ENCODE measurements around the gene CIT.
A peak's percentile ranks its signal among the peaks of the same experiment; 100 is the strongest.

Gene CIT

GRCh38 chr12:119666900-119667576 lies 210.1 kb downstream of the CIT start:
- peak overlapping the region; percentile 99 for H3K4me3 ChIP-seq (ENCODE audit: low read depth, low read length)
- no peak for TF ChIP-seq CTCF (IDR thresholded peaks at IDR 0.05; ENCODE audit: low read depth, low read length)

- TF ChIP-seq CTCF (IDR thresholded peaks at IDR 0.05; ENCODE audit: low read depth, low read length), result no peak
- H3K4me3 ChIP-seq (ENCODE audit: low read depth, low read length), result no peak overlapping the region
These were observed 210.8 kb downstream of the CIT start for GRCh38 chr12:119666226-119666795.

GRCh38 chr12:119665164-119665929 lies 211.8 kb downstream of the CIT start:
- H3K4me3 ChIP-seq (ENCODE audit: low read depth, low read length), result no peak overlapping the region
- no peak for TF ChIP-seq CTCF (IDR thresholded peaks at IDR 0.05; ENCODE audit: low read depth, low read length)

- H3K4me3 ChIP-seq (ENCODE audit: low read depth, low read length), result no peak overlapping the region
- TF ChIP-seq CTCF (IDR thresholded peaks at IDR 0.05; ENCODE audit: low read depth, low read length), result no peak
These were observed 212.5 kb downstream of the CIT start for GRCh38 chr12:119664642-119665041.

- no peak for TF ChIP-seq CTCF (IDR thresholded peaks at IDR 0.05; ENCODE audit: low read depth, low read length)
- H3K4me3 ChIP-seq (ENCODE audit: low read depth, low read length), result no peak overlapping the region
These were observed 215.2 kb downstream of the CIT start for GRCh38 chr12:119661882-119662281.

- no peak overlapping the region for H3K4me3 ChIP-seq (ENCODE audit: low read depth, low read length)
- no peak for TF ChIP-seq CTCF (IDR thresholded peaks at IDR 0.05; ENCODE audit: low read depth, low read length)
These were observed 217.0 kb downstream of the CIT start for GRCh38 chr12:119660076-119660475.

Measured in WI38 (cell line).